Spleen (tissue), 7 donors: ENCODE data around the gene MOB2.

Experiments
- CTCF ChIP-seq, 11 experiments: fragments of 200-600 bp in 7 of 11; fragments of 450-650 bp in 4 of 11; sonication (generic) in 4 of 11; IDR thresholded peaks in 8 of 11; conservative IDR thresholded peaks in 3 of 11; 1 replicate in 7 of 11; 2 replicates in 4 of 11; pipeline versions ENCODE4 v1.4.0 to v1.8.0; 2016 to 2021; ENCODE audit warnings: antibody characterized with exemption in 11 of 11, inconsistent platforms in 4 of 11, mild to moderate bottlenecking in 1 of 11
- POLR2A ChIP-seq, 3 donors: fragments of 450-650 bp; IDR thresholded peaks; one replicate each; pipeline ENCODE4 v1.5.1; 2017; ENCODE audit warnings: antibody characterized with exemption in 3 of 3, mild to moderate bottlenecking in 1 of 3
- POLR2AphosphoS5 ChIP-seq, 3 donors: sonication (generic); formaldehyde crosslinking; IDR thresholded peaks; one replicate each; pipeline ENCODE4 v1.5.1; 2017; ENCODE audit warnings: antibody characterized with exemption in 3 of 3
- donor health status: DM: no; HTN: no; CAD: no; lungs with moderate emphysema.
- donor health status: DM: no; HTN: no; CAD: no.
- donor health status: DM: no; HTN: no; CAD: no.

DNA sequence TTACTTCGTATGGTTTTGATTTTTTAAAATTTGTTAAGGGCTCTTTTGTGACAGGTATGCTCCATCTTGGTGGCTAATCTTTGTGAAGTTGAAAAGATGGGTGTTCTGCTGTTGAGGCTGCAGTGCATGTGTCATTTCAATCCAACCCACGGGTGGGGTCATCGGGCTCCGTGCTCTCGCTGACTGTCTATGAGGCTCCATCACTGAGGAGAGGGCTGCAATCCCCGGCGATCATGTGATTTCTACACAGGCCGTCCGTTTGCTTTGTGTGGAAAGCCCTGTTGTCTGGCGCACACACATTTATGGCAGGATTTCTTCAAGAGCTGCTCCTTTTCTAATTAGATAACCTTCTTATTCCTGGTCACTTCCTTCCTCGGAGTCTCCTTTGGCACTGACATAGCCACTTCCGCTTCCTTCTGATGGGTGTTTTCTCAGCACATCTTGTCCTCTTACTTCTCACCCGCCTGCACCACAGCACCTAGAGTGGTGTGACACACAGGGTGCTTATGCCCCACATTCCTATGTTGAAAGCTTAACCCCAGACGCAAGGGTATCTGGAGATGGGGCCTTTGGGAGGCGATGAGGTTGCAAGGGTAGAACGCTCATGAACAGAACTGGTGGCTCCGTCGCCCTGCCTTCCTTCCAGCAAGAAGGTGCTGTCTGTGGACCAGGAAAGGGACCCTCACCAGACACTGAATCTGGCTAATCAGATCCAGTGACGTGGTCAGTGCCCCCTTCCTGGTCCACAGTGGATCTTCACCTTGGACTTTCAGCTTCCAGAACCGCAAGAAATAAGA, 9.4 kb downstream of the MOB2 start:
- TF ChIP-seq CTCF (IDR thresholded peaks at IDR 0.05 in 8 of 11, conservative IDR thresholded peaks at IDR 0.05 in 3 of 11) (no peak), POLR2A (IDR thresholded peaks at IDR 0.05) (no peak), POLR2AphosphoS5 (IDR thresholded peaks at IDR 0.05) (no peak)
